Measurements from ENCODE around the gene C8B.

The C8B gene

DNA sequence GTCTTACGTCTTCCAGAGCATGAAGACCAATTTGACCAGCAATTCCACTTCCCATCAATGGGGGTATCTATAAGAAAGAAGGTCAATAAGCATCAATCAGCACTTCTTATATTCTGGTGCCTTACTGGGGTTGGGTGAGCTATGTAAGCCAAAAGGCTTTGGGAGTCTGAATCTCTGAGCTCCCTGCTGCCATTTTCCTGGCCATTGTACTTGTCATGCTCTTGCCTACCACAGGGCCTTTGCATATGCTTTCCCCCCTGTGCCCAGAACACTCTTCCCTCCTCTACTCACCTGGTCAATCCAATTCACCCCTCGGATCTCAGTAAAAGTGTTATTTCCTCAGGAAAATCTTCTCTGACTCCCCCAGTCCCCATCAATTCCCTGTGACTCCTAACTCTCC, 36.3 kb downstream of the C8B start:
- no peak for FAIRE-seq

DNA sequence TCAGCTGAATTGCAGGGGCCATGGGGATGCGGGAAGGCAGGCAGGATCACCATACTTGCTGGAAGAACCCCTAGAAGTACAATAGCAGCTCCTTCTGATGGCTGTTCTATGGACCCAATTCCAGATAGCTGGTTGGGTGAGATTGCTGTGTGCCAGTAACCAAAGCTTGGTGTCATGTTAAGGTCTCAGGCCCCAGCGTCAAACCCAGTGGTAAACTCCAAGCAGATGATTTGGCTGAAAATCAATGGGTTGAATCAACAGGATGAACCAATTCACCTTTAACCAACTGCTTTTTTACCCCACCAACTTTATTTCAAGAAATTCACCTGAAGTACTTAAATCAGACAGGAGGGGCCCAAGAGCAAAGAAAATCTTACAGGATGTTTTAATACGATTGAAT, 37.8 kb downstream of the C8B start:
- no peak for FAIRE-seq

DNA sequence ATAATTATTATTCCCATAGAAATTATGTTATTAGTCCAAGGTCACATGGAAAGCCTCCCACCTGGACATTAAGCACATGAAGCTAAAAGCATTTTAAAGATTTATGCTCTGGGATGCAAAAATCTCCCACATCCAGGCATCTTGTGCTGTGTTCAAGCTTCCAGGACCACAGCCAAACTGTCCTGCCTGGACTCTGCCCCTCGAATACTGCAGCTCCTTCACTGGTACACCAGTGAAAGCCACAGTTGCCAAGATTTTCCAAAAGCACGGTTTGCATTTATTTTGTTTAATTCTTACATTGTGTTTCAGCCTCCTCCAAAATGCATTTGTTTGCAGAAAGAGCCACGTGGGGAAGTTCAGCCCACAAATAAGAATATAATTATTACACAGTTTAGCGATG, 38.6 kb downstream of the C8B start:
- FAIRE-seq: no peak

DNA sequence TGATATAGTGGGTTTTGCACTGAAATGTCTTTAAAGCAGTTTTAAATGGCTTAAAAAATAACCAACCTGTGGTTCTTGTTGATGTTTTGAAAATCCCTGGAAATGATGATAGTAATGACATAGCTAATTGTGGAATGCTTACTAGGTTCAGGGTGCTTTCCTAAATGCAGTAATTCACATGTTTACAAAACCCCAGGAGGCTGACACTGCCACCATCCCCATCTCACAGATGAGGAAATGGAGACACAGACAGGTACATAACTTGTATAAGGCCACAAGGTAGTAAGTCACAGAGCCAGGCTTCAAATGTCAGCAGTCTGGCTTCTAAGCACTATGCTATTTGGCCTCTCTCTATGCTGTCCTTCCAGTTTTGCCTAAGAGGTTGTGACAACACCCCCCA, 40.6 kb downstream of the C8B start:
- FAIRE-seq: no peak

DNA sequence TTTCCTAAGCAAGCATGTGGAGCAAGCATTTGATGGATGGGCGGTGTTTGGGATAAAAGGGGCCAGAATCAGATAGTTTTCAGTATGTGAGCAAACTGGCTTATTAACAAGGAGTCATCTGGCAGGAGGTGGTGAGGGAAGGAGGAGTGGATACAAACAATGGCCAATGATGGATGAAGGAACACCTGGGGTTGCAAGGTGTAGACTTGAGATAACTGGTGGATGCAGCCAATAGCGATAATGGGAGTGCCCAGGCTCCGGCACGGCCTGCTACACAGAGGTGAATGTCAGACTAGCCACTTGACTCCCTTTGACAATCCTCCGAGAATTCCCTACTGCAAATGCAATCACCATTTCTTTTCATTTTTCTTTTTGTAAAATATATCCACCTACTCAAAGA, 41.7 kb downstream of the C8B start:
- no peak for FAIRE-seq

DNA sequence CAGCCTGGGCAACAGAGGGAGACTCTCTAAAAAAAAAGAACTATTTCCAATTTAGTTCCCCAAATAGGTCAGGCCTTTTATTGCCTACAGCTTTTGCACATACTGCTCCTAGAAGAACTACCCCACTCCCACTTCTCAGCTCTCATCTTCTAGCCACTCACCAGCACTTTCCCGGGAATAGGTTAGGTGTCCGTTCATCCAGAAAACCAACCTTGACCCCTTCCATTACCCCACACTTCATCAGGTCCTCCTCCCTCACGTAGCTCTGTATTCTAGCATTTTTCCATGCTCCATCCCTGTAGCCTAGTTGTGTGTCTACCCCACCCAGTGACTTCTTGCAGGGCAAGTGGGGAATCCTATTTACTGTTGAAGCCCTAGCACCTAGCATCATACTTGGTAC, 42.6 kb downstream of the C8B start:
- FAIRE-seq: no peak

DNA sequence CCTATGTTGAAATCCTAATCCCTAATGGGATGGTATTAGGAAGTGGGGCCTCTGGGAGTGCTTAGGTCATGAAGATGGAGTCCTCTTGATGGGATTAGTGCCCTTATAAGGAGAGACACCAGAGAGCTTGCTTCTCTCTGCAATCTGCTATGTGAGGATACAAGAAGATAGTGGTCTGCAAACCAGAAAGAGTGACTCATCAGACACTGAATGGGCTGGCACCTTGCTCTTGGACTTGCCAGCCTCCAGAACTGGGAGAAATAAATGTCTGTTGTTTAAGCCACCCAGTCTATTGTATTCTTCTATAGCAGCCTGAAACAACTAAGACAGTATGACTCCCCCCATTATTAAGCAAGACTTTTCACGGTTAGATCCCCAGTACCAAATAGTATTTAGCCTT, 43.3 kb downstream of the C8B start:
- no peak for FAIRE-seq

DNA sequence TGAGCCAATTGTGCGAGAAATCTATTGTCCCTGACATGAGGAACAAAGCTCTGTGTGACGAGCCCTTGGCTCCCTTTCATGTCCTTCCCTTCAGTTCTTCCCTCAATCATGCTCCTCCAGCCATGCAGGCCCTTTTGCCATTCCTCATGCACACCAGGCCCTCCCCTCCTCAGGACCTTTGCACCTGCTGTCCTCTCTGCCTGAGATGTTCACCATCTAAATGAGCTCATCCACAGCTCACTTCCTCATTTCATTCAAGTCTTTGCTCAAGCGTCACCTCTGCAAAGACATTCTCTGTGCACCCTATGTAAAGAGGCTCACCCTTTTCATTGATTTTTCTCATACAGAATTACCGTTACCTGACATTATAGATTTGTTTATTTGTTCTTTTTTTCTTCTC, 43.7 kb downstream of the C8B start:
- FAIRE-seq: no peak

DNA sequence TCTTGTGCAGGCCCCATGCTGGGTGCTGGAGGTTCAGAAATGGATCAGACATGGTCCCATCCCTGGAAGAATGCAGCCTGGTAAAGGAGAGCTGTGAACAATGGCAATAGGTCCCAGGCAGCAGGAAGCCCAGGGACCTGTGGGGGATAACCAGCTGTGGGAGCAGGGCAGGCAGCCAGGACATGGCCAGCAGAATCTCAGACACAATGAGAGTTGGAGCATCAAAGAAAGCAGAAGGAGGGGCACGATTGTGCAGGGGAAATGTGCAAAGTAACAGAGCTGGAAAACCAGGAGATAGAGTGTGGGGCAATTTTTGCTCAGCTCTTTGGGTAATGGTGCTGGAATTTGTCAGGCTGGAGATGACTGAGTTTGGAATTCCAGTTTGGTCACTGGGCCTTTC, 44.3 kb downstream of the C8B start:
- no peak for FAIRE-seq

DNA sequence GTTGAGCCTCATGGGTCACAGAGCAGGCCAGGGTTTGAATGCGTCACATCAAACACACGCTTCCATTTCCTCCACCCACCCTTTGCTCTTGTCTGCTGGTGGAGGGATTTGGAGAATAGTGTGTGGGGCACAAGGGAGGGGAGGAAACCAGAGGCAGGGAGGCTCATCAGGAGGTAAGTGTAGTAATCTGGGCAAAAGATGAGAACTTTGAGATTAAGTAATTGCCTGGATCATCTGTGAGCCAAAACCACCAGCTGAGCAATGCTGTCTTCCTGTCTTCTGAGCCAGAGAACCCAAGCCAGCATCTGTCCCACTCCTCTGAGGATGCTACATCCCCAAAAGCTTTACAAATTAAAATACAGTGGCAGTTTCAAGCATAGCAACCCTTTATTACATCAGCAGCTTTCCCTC, 45.2 kb downstream of the C8B start:
- FAIRE-seq: no peak

DNA sequence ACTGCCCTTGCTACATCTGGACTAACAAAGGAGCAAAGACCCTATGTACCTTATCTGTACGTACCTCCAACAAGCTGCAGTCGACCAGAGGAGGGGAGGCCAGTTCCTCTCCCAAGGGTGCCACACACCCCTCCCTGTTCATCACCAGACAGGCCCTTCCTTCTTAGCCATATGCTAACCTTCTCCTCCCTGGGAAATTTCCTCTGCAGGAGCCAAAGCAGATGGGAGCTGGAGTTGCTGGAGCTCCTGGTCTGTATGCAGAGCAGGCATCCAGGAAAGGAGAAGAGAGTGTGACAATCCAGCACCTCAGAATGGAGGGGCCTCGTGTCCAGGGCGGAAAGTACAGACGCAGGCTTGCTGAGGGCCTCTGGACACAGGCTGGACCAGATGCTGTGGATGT, 48.5 kb downstream of the C8B start:
- FAIRE-seq: no peak

DNA sequence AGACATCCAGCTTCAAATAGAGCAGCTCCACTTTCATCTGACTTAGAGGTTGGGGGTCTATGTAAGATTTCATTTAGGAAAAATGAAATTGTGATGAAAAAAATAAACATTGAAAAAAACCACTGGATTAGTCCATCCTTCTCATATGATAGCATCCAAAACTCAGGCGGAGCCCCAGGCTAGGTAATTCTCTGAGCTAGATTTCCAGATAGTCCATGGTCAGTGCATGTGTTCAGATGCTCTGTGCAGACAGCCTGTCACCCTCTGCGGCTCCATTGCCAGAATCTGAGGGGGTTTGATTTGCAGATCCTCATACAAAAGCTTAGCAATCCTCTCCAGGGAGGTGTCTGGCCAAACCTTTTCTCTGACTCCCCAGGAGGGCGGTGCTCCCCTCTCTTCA, 49.2 kb downstream of the C8B start:
- no peak for FAIRE-seq

DNA sequence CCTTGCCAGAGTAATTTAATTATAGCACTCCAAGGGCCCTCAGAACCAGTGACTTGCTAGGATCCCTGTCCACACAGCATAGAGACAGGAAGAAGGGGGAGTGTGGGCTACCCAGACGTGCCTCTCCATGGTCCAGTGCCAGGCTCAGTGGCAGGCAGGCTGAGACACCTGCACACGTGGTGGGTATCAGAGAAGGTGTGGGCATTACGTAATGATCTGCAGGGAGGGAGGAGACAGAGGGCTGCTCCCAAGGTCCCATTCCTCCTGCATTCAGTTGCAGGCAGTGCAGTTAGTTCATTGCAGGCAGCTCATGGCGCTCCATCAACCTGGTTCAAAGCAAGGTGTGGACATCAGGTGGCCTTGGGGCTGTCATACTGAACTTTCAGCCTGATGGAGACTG, 49.9 kb downstream of the C8B start:
- no peak for FAIRE-seq

DNA sequence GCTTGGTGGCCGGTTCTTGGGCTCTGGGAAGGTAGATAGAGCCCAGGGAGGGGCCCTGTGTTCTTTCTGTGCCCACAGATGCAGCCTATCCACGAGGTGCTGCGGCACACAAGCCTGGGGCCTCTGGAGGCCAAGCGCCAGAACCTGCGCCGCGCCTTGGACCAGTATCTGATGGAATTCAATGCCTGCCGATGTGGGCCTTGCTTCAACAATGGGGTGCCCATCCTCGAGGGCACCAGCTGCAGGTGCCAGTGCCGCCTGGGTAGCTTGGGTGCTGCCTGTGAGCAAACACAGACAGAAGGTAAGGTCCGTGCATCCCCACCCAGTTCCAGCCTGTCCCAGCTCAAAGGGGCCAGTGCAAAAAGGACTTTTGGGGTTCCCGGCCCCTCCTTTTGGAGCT, 53.5 kb downstream of the C8B start:
- no peak for FAIRE-seq

DNA sequence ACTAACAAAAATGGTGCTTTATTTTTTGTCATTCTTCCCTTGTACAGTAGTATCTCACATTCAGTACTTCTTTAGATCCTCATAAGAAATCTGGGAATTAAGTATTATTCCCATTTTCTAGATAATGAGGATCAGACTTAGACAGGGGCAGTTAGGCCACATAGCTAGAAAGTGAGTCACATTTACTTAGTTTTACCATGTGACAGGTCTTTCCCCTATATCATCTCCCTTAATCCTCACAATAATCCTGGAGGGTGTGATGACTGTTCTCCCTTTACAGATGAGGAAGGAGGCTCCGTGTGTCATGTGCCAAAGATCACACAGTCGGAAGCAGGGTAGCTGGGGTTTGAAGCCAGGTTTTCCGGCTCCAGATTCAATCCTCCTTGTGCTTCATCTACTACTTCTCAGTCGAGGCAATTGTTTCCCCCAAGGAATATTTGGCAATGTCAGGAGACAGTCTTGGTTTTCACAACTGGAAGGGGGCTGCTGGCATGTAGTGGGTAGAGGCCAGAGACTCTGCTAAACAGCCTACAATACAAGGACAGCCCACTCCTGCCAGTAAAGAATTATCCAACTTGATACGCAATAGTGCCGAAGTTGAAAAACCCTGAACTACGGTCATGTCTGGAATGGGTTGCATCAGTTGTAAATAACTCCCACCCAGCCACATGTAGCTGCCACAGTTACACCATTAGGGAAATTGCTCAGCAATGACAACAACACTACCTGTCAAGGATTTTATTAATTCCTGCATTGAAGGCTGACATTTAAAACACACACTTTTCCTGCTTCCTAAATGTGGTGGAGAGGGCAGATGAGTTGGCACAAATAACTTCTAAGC, 54.5 kb downstream of the C8B start:
- FAIRE-seq: no peak

DNA sequence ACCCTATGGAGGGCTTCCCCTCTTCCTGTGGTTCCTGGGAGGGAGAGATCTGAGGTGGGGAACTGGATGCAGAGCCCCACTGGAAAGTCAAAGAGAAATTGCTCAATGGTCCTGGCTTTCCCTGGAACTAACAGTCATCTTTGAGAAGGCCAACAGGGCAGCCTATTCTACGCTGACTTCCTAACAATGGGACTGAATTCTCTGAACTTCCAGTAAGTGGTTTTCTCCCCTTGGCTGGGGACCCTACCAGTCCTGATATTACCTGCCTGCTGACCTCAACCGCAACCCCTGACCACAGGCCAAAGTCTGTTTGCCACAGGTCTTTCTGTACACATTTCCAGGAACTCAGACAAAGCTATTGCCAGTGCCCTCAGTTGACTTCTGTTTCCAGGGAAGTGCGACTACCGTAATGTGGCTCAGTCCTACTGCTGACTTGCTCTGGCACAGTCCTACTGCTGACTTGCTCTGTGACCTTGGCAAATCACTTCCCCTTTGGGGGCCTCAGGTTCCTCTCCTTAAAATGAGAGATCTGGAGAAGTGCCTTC, 55.3 kb downstream of the C8B start:
- no peak for FAIRE-seq

DNA sequence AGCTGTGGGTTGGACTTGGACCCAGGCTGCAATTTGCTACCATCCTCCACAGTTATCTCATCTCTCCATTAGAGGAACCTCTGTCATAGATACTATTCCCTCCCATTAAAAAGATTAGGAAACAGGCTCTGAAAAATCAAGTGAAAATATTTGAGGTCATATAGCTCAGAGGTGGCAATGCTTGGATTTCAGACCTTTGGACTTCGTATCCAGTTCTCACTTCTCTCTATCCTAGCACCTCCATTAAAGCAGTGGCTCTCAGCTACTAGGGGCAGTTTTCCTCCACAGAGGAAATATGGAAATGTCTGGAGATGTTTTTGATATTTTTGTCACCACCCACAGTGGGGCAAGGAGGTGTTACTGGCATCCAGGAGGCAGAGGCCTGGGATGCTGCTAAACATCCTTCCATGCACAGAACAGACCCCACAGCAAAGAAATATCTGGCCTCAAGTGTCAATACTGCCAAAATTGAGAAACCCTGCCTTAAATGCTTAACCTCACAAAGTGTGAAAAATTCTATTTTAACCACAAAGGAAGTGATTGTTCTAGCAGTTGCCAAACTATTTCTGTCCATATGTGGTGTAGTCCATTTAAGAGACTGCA, 57.1 kb downstream of the C8B start:
- FAIRE-seq: no peak

DNA sequence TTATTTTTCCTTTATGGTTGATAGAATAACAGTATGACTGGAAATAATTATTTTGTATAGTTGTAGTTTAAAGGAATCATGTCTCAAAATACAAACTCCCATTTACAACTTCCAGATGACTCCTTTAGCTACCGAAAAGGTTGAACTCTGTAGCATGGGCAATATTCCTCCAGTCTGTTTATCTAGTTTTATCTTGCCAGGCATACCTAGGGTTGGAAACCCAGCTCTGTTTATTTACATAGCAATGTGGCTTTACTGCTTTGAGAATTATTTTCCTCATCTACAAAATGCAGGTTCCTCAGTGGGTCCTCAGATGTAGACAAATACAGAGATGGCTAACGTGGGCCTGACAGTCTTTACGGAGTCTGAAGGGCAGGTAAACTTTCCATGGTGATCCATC, 60.1 kb downstream of the C8B start:
- FAIRE-seq: no peak

DNA sequence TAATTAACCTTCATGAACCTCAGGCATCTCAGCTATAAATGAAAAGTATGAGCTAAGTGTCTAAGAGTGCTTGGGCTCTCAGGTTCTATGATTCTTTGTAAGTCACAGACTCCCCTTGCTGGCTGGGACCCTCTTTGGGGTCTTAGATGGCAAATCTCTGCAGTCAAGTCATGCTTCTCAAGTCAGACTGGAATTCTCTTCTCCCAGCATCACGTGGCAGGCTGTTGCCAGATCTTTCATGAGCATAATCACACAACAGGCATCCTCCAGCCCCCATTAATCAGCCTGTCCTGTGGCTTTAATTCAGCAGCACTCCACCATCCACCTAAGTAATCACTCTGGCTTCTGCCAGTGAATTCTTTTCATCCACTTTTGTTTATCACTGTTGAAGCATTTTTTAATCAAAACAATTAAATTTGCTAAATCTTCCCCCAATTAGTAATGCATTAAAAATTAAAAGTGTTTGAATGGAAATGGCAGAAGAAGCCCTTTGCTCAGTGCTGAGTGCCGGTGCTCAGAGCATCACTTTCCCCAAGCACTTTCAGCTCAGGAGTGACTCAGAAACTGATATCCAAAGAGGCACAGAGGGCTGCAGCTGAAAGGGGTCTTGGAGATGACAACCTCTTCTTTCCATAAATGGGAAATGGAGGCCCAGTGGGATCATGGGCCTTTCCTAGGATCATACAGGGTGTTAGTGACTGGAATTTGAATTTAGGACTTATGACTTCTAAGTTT, 61.0 kb downstream of the C8B start:
- FAIRE-seq: no peak

DNA sequence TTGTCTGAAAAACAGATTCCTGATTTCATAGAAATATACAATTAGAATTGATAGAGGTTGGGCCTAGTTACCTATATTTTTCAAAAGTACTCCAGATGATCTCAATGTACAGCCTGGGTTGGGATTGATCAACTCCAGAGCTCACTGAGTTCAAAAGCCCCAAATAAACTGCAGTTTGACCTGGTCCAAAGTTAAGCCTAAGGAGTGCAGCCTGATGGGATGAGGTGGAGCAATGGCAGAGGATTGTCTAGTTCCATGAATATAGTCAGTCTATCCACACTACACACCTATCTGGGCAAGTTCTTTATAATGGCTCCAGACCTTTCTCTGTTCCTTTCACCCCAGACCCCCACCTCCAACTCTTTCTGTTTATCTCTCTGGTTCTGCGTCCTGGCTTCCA, 62.0 kb downstream of the C8B start:
- no peak for FAIRE-seq

DNA sequence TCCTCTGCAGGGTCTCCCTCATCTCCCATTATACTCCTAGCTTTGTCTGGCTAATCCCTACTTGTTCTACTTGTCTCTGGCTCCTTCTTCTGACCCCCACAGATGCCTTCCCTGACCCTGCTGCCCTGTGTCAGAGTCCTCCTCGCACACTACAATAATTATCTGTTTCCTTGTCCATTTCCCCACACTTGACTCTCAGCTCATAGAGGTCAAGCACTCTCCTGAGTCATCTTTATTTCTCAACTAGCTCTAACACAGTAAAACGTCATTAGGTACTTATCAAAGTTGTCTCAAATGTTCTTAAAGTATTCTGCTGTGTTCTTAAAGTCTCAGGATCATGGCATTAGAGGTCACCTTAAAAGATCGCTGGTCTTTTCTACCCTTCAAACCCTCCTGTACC, 64.1 kb downstream of the C8B start:
- FAIRE-seq: no peak

DNA sequence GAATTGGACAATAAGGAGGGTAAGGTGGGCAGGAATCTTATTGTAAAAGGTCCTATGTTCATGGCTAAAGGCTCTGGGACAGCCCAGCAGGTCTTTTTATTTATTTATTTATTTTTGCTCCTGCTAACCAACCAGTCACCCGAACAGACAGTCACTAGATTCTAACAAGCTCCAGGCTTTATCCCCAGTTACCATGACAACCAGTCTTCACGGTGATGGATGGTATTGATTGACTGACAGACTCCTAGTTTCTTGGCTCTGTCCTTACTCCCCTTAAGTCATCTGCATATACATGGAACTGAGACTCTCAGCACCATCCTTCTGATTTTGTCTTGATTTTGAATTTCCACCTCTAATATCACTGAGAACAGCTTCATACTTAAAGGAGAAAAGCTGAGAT, 66.9 kb downstream of the C8B start:
- FAIRE-seq: no peak

DNA sequence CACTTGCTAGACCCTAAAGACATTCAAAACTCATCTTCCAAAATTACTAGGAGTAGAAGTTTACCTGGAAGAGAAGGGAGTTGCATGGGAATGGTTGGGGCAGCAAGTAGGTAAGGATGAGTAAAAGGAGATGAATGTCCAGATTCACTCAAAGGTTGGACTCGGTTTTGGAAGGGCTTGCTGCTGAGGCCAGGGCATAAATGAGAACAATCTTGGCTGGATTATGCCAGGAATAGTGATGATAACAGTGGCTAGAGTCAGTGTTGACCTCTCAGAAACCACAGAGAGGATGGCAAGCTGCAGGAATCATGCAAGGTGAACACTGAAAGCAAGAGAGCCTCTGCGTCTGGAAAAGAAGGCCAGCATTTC, 67.8 kb downstream of the C8B start:
- FAIRE-seq: no peak

Measured in A204.1 (cell line).